Measurements from ENCODE around the gene CATSPERD. TPM values are rescaled to one million over a fixed set of nuclear protein-coding genes. Genes with fewer than 3 reads are reported as not detected.

The CATSPERD gene
- total and polyA plus RNA-seq, 9 of the 15 experiments (the other 6 are each of a cell fraction or from before 2014, with no cell fraction given), result not detected

GRCh38 chr19:5686647-5687359 lies 33.6 kb upstream of the CATSPERD start (continued):
- no peak for TF ChIP-seq ZNF586 (CRISPR knock-in tag; conservative IDR thresholded peaks at IDR 0.05)
- TF ChIP-seq WHSC1 (IDR thresholded peaks at IDR 0.05; ENCODE audit: low read length), result no peak
- no peak for TF ChIP-seq CAMTA2 (CRISPR knock-in tag; conservative IDR thresholded peaks at IDR 0.05)
- TF ChIP-seq TFE3 (CRISPR knock-in tag; IDR thresholded peaks at IDR 0.05), result no peak
- TF ChIP-seq JUNB (CRISPR knock-in tag; conservative IDR thresholded peaks at IDR 0.05), result no peak
- TF ChIP-seq MBD2 (IDR thresholded peaks at IDR 0.05; ENCODE audit: borderline replicate concordance, low read depth), result peak; percentile 39; the same call in 1 of the 2 replicates
- TF ChIP-seq SRSF1 (IDR thresholded peaks at IDR 0.05; ENCODE audit: low read depth, low read length), result no peak
- peak; percentile 52; the same call in 1 of the 2 replicates for TF ChIP-seq ZBTB9 (CRISPR knock-in tag; IDR thresholded peaks at IDR 0.05)
- TF ChIP-seq BRF2 (IDR thresholded peaks at IDR 0.05; ENCODE audit: borderline replicate concordance, insufficient read depth, insufficient read length), result no peak
- TF ChIP-seq PYGO2 (tag; IDR thresholded peaks at IDR 0.05), result no peak
- TF ChIP-seq ZNF184 (CRISPR knock-in tag; IDR thresholded peaks at IDR 0.05), result no peak
- TF ChIP-seq HMGN3 (IDR thresholded peaks at IDR 0.05; ENCODE audit: borderline replicate concordance, extremely low read depth, insufficient read length, low read depth, low read length), result peak; percentile 64
- TF ChIP-seq, protein P1, sequence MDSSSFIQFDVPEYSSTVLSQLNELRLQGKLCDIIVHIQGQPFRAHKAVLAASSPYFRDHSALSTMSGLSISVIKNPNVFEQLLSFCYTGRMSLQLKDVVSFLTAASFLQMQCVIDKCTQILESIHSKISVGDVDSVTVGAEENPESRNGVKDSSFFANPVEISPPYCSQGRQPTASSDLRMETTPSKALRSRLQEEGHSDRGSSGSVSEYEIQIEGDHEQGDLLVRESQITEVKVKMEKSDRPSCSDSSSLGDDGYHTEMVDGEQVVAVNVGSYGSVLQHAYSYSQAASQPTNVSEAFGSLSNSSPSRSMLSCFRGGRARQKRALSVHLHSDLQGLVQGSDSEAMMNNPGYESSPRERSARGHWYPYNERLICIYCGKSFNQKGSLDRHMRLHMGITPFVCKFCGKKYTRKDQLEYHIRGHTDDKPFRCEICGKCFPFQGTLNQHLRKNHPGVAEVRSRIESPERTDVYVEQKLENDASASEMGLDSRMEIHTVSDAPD (CRISPR knock-in tag; IDR thresholded peaks at IDR 0.05), result no peak
- no peak for TF ChIP-seq SIN3B (IDR thresholded peaks at IDR 0.05; ENCODE audit: low read depth)
- no peak for TF ChIP-seq STAG1 (CRISPR knock-in tag; IDR thresholded peaks at IDR 0.05; ENCODE audit: borderline replicate concordance)
- TF ChIP-seq FOXJ2 (tag; IDR thresholded peaks at IDR 0.05), result no peak
- TF ChIP-seq MXI1 (IDR thresholded peaks at IDR 0.05; ENCODE audit: low read depth, low read length), result no peak
- TF ChIP-seq NELFE (IDR thresholded peaks at IDR 0.05; ENCODE audit: insufficient read depth, insufficient read length), result no peak
- no peak for TF ChIP-seq ZNF717 (CRISPR knock-in tag; IDR thresholded peaks at IDR 0.05)
- TF ChIP-seq THRAP3 (IDR thresholded peaks at IDR 0.05; ENCODE audit: borderline replicate concordance), result no peak
- TF ChIP-seq KAT2B (IDR thresholded peaks at IDR 0.05; ENCODE audit: low read depth, low read length), result no peak
- TF ChIP-seq NEUROD1 (IDR thresholded peaks at IDR 0.05; ENCODE audit: borderline replicate concordance, low read depth, low read length, partially characterized antibody), result peak; percentile 34
- TF ChIP-seq NR1H2 (CRISPR knock-in tag; IDR thresholded peaks at IDR 0.05), result no peak
- TF ChIP-seq ZNF644 (tag; IDR thresholded peaks at IDR 0.05; ENCODE audit: low read depth), result no peak

Measured in K562 (cell line).